HEK293 (cell line): ENCODE results near the gene WASF3.
"Not testable (repeated sequence)": the region's sequence is repeated elsewhere in the genome, so short reads cannot be mapped to it uniquely, and the experiment has no call there.

Experiments used
- CTCF ChIA-PET: fragments of 350-600 bp; formaldehyde crosslinking; extraction: SDS; loops from one replicate; lab custom pipeline; 2021; ENCODE audit warnings: antibody characterized with exemption; lab: Yijun Ruan, JAX
- POLR2A ChIA-PET: fragments of 300-600 bp; formaldehyde crosslinking; extraction: SDS; loops from one replicate; lab custom pipeline; 2020; ENCODE audit warnings: antibody characterized with exemption, inconsistent platforms; lab: Yijun Ruan, JAX
- H3K27ac ChIP-seq: fragments of 200-500 bp; sonication (Bioruptor generic); 2 replicates; pipeline ENCODE4 v1.5.1; 2014; ENCODE audit warnings: low read depth, low read length, control low read depth, inconsistent platforms; ENCODE audit errors: extremely low read depth
- H3K36me3 ChIP-seq, 2 experiments: fragments of 200-500 bp in 1 of 2; sonication (Bioruptor generic) in 1 of 2; 1 replicate in 1 of 2; 2 replicates in 1 of 2; pipeline ENCODE4 v1.5.1; 2014 to 2017; ENCODE audit warnings: inconsistent platforms in 2 of 2, low read length in 2 of 2; ENCODE audit not compliant: control insufficient read depth in 2 of 2, insufficient read depth in 1 of 2
- H3K4me1 ChIP-seq: fragments of 200-500 bp; sonication (Bioruptor generic); 2 replicates; pipeline ENCODE4 v1.5.1; 2014; ENCODE audit warnings: mild to moderate bottlenecking, low read length, inconsistent platforms; ENCODE audit not compliant: control insufficient read depth, insufficient read depth
- H3K4me3 ChIP-seq: 2 replicates; pipeline ENCODE4 v1.5.1; 2011; ENCODE audit warnings: low read depth, mild to moderate bottlenecking, control low read depth, low read length, moderate library complexity
- H3K9me3 ChIP-seq: fragments of 200-500 bp; sonication (Bioruptor generic); 2 replicates; pipeline ENCODE4 v1.5.1; 2014; ENCODE audit warnings: low read depth, low read length, inconsistent platforms; ENCODE audit not compliant: control insufficient read depth, insufficient read depth
- GLIS1 ChIP-seq: fragments of 450-650 bp; formaldehyde crosslinking; IDR thresholded peaks from 2 replicates; pipeline ENCODE4 v1.5.1; 2016; ENCODE audit warnings: missing biosample characterization, missing genetic modification characterization
- REPIN1 ChIP-seq: fragments of 450-650 bp; formaldehyde crosslinking; IDR thresholded peaks from 2 replicates; pipeline ENCODE4 v1.5.1; 2017; ENCODE audit warnings: missing biosample characterization, missing genetic modification characterization, low read depth
- ZBTB11 ChIP-seq: fragments of 450-650 bp; formaldehyde crosslinking; conservative IDR thresholded peaks from 2 replicates; pipeline ENCODE4 v1.5.1; 2016; ENCODE audit warnings: low read depth, missing biosample characterization, missing genetic modification characterization
- ZBTB48 ChIP-seq: fragments of 450-650 bp; formaldehyde crosslinking; IDR thresholded peaks from 2 replicates; pipeline ENCODE4 v1.5.1; 2016; ENCODE audit warnings: missing biosample characterization, missing genetic modification characterization
- TF ChIP-seq, protein P1 (sequence below): sonication (generic); formaldehyde crosslinking; IDR thresholded peaks from 2 replicates; pipeline ENCODE4 v1.8.1; 2022; ENCODE audit warnings: mild to moderate bottlenecking, moderate library complexity, missing genetic modification reagents
- TF ChIP-seq, protein P2 (sequence below): fragments of 450-650 bp; formaldehyde crosslinking; IDR thresholded peaks from 2 replicates; pipeline ENCODE4 v1.5.1; 2017; ENCODE audit warnings: missing biosample characterization, missing genetic modification characterization
- TF ChIP-seq, protein P3 (sequence below): fragments of 450-650 bp; formaldehyde crosslinking; IDR thresholded peaks from 2 replicates; pipeline ENCODE4 v1.5.1; 2016; ENCODE audit warnings: missing biosample characterization, missing genetic modification characterization
- TF ChIP-seq, protein P4 (sequence below): fragments of 450-650 bp; formaldehyde crosslinking; IDR thresholded peaks from 2 replicates; pipeline ENCODE4 v1.5.1; 2016; ENCODE audit warnings: missing biosample characterization, missing genetic modification characterization

Gene WASF3

GRCh38 chr13:26721251-26722121 is 164.0 kb downstream of the WASF3 start:
- H3K4me3 ChIP-seq, result no peak overlapping the region
- POLR2A ChIA-PET, result no interaction called here
- no peak overlapping the region for H3K27ac ChIP-seq
- TF ChIP-seq, protein P1, sequence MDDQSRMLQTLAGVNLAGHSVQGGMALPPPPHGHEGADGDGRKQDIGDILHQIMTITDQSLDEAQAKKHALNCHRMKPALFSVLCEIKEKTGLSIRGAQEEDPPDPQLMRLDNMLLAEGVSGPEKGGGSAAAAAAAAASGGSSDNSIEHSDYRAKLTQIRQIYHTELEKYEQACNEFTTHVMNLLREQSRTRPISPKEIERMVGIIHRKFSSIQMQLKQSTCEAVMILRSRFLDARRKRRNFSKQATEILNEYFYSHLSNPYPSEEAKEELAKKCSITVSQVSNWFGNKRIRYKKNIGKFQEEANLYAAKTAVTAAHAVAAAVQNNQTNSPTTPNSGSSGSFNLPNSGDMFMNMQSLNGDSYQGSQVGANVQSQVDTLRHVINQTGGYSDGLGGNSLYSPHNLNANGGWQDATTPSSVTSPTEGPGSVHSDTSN, result no peak
- TF ChIP-seq, protein P2, sequence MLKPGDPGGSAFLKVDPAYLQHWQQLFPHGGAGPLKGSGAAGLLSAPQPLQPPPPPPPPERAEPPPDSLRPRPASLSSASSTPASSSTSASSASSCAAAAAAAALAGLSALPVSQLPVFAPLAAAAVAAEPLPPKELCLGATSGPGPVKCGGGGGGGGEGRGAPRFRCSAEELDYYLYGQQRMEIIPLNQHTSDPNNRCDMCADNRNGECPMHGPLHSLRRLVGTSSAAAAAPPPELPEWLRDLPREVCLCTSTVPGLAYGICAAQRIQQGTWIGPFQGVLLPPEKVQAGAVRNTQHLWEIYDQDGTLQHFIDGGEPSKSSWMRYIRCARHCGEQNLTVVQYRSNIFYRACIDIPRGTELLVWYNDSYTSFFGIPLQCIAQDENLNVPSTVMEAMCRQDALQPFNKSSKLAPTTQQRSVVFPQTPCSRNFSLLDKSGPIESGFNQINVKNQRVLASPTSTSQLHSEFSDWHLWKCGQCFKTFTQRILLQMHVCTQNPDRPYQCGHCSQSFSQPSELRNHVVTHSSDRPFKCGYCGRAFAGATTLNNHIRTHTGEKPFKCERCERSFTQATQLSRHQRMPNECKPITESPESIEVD (tag by site-specific recombination), result no peak
- no peak for TF ChIP-seq ZBTB11 (tag by site-specific recombination)
- no peak for TF ChIP-seq ZBTB48 (tag by site-specific recombination)
- no peaks in the 10 kb centered on the region for H3K9me3 ChIP-seq
- no peaks in the 10 kb centered on the region for H3K36me3 ChIP-seq
- H3K4me1 ChIP-seq, result no peaks in the 10 kb centered on the region
- CTCF ChIA-PET, result interaction anchor here (0.7 to 2.1 kb wide), 2 partner anchors 14 to 151 kb away, joined by 3 to 6 read pairs; no protein-coding TSS in a partner anchor

GRCh38 chr13:26722321-26722720 is 164.8 kb downstream of the WASF3 start:
- H3K9me3 ChIP-seq, result no peaks in the 10 kb centered on the region
- H3K27ac ChIP-seq, result no peak overlapping the region
- no peaks in the 10 kb centered on the region for H3K36me3 ChIP-seq
- TF ChIP-seq GLIS1 (tag by site-specific recombination) (no peak), REPIN1 (tag by site-specific recombination) (no peak)
- TF ChIP-seq, protein P3, sequence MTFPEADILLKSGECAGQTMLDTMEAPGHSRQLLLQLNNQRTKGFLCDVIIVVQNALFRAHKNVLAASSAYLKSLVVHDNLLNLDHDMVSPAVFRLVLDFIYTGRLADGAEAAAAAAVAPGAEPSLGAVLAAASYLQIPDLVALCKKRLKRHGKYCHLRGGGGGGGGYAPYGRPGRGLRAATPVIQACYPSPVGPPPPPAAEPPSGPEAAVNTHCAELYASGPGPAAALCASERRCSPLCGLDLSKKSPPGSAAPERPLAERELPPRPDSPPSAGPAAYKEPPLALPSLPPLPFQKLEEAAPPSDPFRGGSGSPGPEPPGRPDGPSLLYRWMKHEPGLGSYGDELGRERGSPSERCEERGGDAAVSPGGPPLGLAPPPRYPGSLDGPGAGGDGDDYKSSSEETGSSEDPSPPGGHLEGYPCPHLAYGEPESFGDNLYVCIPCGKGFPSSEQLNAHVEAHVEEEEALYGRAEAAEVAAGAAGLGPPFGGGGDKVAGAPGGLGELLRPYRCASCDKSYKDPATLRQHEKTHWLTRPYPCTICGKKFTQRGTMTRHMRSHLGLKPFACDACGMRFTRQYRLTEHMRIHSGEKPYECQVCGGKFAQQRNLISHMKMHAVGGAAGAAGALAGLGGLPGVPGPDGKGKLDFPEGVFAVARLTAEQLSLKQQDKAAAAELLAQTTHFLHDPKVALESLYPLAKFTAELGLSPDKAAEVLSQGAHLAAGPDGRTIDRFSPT (tag by site-specific recombination), result no peak
- TF ChIP-seq, protein P4, sequence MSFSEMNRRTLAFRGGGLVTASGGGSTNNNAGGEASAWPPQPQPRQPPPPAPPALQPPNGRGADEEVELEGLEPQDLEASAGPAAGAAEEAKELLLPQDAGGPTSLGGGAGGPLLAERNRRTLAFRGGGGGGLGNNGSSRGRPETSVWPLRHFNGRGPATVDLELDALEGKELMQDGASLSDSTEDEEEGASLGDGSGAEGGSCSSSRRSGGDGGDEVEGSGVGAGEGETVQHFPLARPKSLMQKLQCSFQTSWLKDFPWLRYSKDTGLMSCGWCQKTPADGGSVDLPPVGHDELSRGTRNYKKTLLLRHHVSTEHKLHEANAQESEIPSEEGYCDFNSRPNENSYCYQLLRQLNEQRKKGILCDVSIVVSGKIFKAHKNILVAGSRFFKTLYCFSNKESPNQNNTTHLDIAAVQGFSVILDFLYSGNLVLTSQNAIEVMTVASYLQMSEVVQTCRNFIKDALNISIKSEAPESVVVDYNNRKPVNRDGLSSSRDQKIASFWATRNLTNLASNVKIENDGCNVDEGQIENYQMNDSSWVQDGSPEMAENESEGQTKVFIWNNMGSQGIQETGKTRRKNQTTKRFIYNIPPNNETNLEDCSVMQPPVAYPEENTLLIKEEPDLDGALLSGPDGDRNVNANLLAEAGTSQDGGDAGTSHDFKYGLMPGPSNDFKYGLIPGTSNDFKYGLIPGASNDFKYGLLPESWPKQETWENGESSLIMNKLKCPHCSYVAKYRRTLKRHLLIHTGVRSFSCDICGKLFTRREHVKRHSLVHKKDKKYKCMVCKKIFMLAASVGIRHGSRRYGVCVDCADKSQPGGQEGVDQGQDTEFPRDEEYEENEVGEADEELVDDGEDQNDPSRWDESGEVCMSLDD, result no peak
- H3K4me3 ChIP-seq, result no peak overlapping the region
- ChIA-PET POLR2A (no interaction called here), CTCF (no interaction called here)
- no peaks in the 10 kb centered on the region for H3K4me1 ChIP-seq

- CTCF ChIA-PET, H3K27ac ChIP-seq, H3K36me3 ChIP-seq, H3K4me3 ChIP-seq, H3K9me3 ChIP-seq, H3K4me1 ChIP-seq, POLR2A ChIA-PET: not testable (repeated sequence)
Measured at GRCh38 chr13:26723620-26724019, 166.1 kb downstream of the WASF3 start.
